Endothelial cell of umbilical vein (primary cell): ENCODE data around the gene STAB1. TPM values are rescaled to one million over a fixed set of nuclear protein-coding genes. Genes with fewer than 3 reads are reported as not detected.

Experiments used
- BruUV-seq: library from RNA; stranded (reverse); fragments of 400-500 nt; replicated peaks from 2 replicates; lab custom pipeline; 2021; lab: Mats Ljungman, UMichigan
- CTCF ChIA-PET: fragments of 300-600, 350-600 bp; sonication (Branson Sonifier 250); formaldehyde crosslinking; loops from one replicate; lab custom pipeline; 2021; ENCODE audit warnings: antibody characterized with exemption, inconsistent platforms; lab: Charles Lee
- POLR2A ChIA-PET: fragments of 300-600, 350-600 bp; sonication (Branson Sonifier 250); formaldehyde crosslinking; loops from one replicate; lab custom pipeline; 2021; ENCODE audit warnings: antibody characterized with exemption, inconsistent platforms; lab: Charles Lee
- DNase-seq: peaks from one replicate; pipeline ENCODE4 v3.0.0-alpha.2; 2011; ENCODE audit warnings: low read depth, low spot score
- FAIRE-seq: peaks from 2 replicates; lab custom pipeline; 2011; peaks lifted over from hg19 to GRCh38; lab: Jason Lieb, UNC
- H2AFZ ChIP-seq: 2 replicates; pipeline ENCODE4 v1.6.0; 2012; ENCODE audit warnings: low read depth, low read length, control low read depth, inconsistent platforms
- H3K27ac ChIP-seq: 2 replicates; pipeline ENCODE4 v1.5.1; 2011; ENCODE audit warnings: low read depth, mild to moderate bottlenecking, control low read depth, low read length, moderate library complexity; ENCODE audit not compliant: insufficient read depth
- H3K27me3 ChIP-seq, 2 experiments: 2 replicates each; pipeline versions ENCODE4 v1.6.0 to v1.6.1; 2011; ENCODE audit warnings: low read length in 2 of 2, mixed read lengths in 1 of 2; ENCODE audit not compliant: control insufficient read depth in 2 of 2, insufficient read depth in 2 of 2
- H3K36me3 ChIP-seq, 2 experiments: 2 replicates in 1 of 2; 3 replicates in 1 of 2; pipeline ENCODE4 v1.5.1; 2011; ENCODE audit warnings: low read length in 2 of 2, mild to moderate bottlenecking in 1 of 2, moderate library complexity in 1 of 2; ENCODE audit not compliant: control insufficient read depth in 2 of 2, insufficient read depth in 2 of 2; ENCODE audit errors: extremely low read depth in 1 of 2
- H3K4me1 ChIP-seq: 3 replicates; pipeline ENCODE4 v1.5.1; 2011; ENCODE audit warnings: mild to moderate bottlenecking, low read length; ENCODE audit not compliant: control insufficient read depth, insufficient read depth; ENCODE audit errors: extremely low read depth
- H3K4me2 ChIP-seq: 2 replicates; pipeline ENCODE4 v1.6.1; 2011; ENCODE audit warnings: low read length, control low read depth, mixed read lengths; ENCODE audit not compliant: insufficient read depth
- H3K4me3 ChIP-seq, 3 experiments: fragments of 200-600 bp in 1 of 3; sonication (generic), shearing (Covaris generic) in 1 of 3; replicated peaks in 1 of 3; 2 replicates each; pipeline ENCODE4 v1.5.1; 2011 to 2016; ENCODE audit warnings: control low read depth in 3 of 3, low read length in 3 of 3, mild to moderate bottlenecking in 2 of 3, inconsistent platforms in 1 of 3, low read depth in 1 of 3, moderate library complexity in 1 of 3; ENCODE audit not compliant: insufficient read depth in 1 of 3
- H3K79me2 ChIP-seq: 2 replicates; pipeline ENCODE4 v1.6.0; 2012; ENCODE audit warnings: low read length, inconsistent platforms; ENCODE audit not compliant: control insufficient read depth, insufficient read depth
- H3K9ac ChIP-seq: replicated peaks from 2 replicates; pipeline ENCODE3; 2011; ENCODE audit warnings: low read length, control low read depth; ENCODE audit not compliant: insufficient read depth; ENCODE audit errors: extremely low read depth
- H3K9me1 ChIP-seq: replicated peaks from 3 replicates; pipeline ENCODE4 v1.6.0; 2011; ENCODE audit warnings: mild to moderate bottlenecking, low read length; ENCODE audit not compliant: control insufficient read depth, insufficient read depth; ENCODE audit errors: extremely low read depth
- H3K9me3 ChIP-seq: replicated peaks from 2 replicates; pipeline ENCODE4 v1.5.1; 2012; ENCODE audit warnings: low read length, inconsistent platforms; ENCODE audit not compliant: control insufficient read depth, insufficient read depth
- H4K20me1 ChIP-seq: replicated peaks from 2 replicates; pipeline ENCODE3; 2011; ENCODE audit warnings: mild to moderate bottlenecking, low read length; ENCODE audit not compliant: control insufficient read depth, insufficient read depth; ENCODE audit errors: extremely low read depth
- CTCF ChIP-seq, 2 donors: IDR thresholded peaks; 1 replicate in 1 of 2; 2 replicates in 1 of 2; pipeline ENCODE4 v1.5.1; 2011; ENCODE audit warnings: low read length in 2 of 2, mild to moderate bottlenecking in 2 of 2, moderate library complexity in 2 of 2, control low read depth in 1 of 2, inconsistent platforms in 1 of 2, low read depth in 1 of 2; ENCODE audit not compliant: insufficient read depth in 1 of 2; ENCODE audit errors: extremely low read depth in 1 of 2
- EZH2 ChIP-seq: IDR thresholded peaks from 2 replicates; pipeline ENCODE4 v1.6.1; 2012; ENCODE audit warnings: borderline replicate concordance, low read depth, mild to moderate bottlenecking, moderate library complexity, low read length, inconsistent platforms; ENCODE audit not compliant: severe bottlenecking
- FOS ChIP-seq: IDR thresholded peaks from 2 replicates; pipeline ENCODE4 v1.6.1; 2011; ENCODE audit warnings: mild to moderate bottlenecking, low read length, moderate library complexity, borderline replicate concordance; ENCODE audit not compliant: insufficient read depth
- GATA2 ChIP-seq: IDR thresholded peaks from 2 replicates; pipeline ENCODE4 v1.7.0; 2011; ENCODE audit warnings: low read depth, mild to moderate bottlenecking, moderate library complexity, mixed read lengths, low read length; ENCODE audit not compliant: insufficient read length, insufficient read depth
- JUN ChIP-seq: IDR thresholded peaks from 2 replicates; pipeline ENCODE4 v1.6.1; 2011; ENCODE audit warnings: borderline replicate concordance, low read depth; ENCODE audit not compliant: insufficient read length, insufficient read depth
- MAX ChIP-seq: IDR thresholded peaks from 2 replicates; pipeline ENCODE4 v1.6.1; 2011; ENCODE audit not compliant: insufficient read depth, insufficient read length
- MYC ChIP-seq: IDR thresholded peaks from one replicate; pipeline ENCODE4 v1.6.1; 2011; ENCODE audit warnings: mild to moderate bottlenecking, low read depth, low read length
- POLR2A ChIP-seq: IDR thresholded peaks from 2 replicates; pipeline ENCODE4 v1.6.1; 2012; ENCODE audit warnings: low read depth, mild to moderate bottlenecking, control low read depth, low read length
- POLR2AphosphoS5 ChIP-seq: IDR thresholded peaks from 2 replicates; pipeline ENCODE4 v1.6.1; 2012; ENCODE audit warnings: low read depth, mild to moderate bottlenecking, control low read depth, low read length, moderate library complexity; ENCODE audit not compliant: insufficient read depth
- dilution Hi-C: fragments of 300-500 bp; cut with MboI; formaldehyde crosslinking; loops from one replicate; pipeline ENCODE4 v1.15.0; 2019; ENCODE audit warnings: low sequenced_read_pairs; ENCODE audit not compliant: extremely low pct_ligation_motif_present
- intact Hi-C: fragments of 100-400 bp; cut with micrococcal nuclease; formaldehyde crosslinking; loops from one replicate; pipeline ENCODE4 v1.10.0; 2022
- polyA plus RNA-seq, 4 experiments: library from polyadenylated mRNA; depleted of rRNA in 3 of 4; stranded (reverse) in 3 of 4; unstranded in 1 of 4; fragments of >200 nt; gene quantifications; 2 replicates each; pipeline versions ENCODE4 v1.2.1 to v1.2.3, GENCODE V29; 2011 to 2012; ENCODE audit warnings: missing spikeins in 1 of 4
- total RNA-seq: library from RNA; stranded (reverse); gene quantifications from 2 replicates; pipeline ENCODE4 v1.2.3, GENCODE V29; 2021

STAB1 gene
- total and polyA plus RNA-seq, 2 donors (not counting 3 experiments of a cell fraction or from before 2014, with no cell fraction given), result 369 TPM

- ChIA-PET POLR2A (no interaction called here), CTCF (interaction anchor here (1.3 to 7.2 kb wide), 2 partner anchors 27 to 39 kb away, joined by 6 to 243 read pairs; no protein-coding TSS in a partner anchor)
- TF ChIP-seq CTCF (IDR thresholded peaks at IDR 0.05; ENCODE audit: extremely low read depth in 1 of 2, insufficient read depth in 1 of 2, low read depth in 1 of 2, low read length in 2 of 2) (no peak), GATA2 (no peak), JUN (no peak), POLR2AphosphoS5 (no peak), MAX (no peak), FOS (no peak), POLR2A (no peak), MYC (no peak), EZH2 (no peak)
- Histone ChIP-seq H2AFZ (no peak overlapping the region), H3K4me2 (no peak overlapping the region), H3K9ac (no peak overlapping the region), H4K20me1 (no peaks in the 10 kb centered on the region), H3K27me3 (no peaks in the 10 kb centered on the region), H3K4me3 (no peak overlapping the region), H3K79me2 (peaks cover 10% of the 10 kb centered on the region), H3K9me3 (no peaks in the 10 kb centered on the region), H3K27ac (no peak overlapping the region), H3K9me1 (no peaks in the 10 kb centered on the region), H3K36me3 (no peaks in the 10 kb centered on the region), H3K4me1 (peaks cover 13% of the 10 kb centered on the region)
- DNase-seq (no peak), FAIRE-seq (no peak)
- BruUV-seq, result no TSS peak
- intact Hi-C loops, result no loop called here
- dilution Hi-C loops, result no loop called here
Measured at GRCh38 chr3:52451237-52452083, 43.7 kb upstream of the STAB1 start.
